Activated CD4-positive, CD25-positive, alpha-beta regulatory T cell treated with anti-CD3 and anti-CD28 coated beads, Interleukin-2, amount 50 U/mL, for 24 hours (primary cell): ENCODE data around the gene SNRK.
A peak's percentile ranks its signal among the peaks of the same experiment; 100 is the strongest.

Experiments
- ATAC-seq, 2 donors: fragments of 150-1000 bp; cut with Tn5 transposase; one replicate each; pipeline ENCODE4 v1.10.0; 2021; ENCODE audit warnings: mild to moderate bottlenecking in 1 of 2, moderate library complexity in 1 of 2

Gene SNRK, protein sequence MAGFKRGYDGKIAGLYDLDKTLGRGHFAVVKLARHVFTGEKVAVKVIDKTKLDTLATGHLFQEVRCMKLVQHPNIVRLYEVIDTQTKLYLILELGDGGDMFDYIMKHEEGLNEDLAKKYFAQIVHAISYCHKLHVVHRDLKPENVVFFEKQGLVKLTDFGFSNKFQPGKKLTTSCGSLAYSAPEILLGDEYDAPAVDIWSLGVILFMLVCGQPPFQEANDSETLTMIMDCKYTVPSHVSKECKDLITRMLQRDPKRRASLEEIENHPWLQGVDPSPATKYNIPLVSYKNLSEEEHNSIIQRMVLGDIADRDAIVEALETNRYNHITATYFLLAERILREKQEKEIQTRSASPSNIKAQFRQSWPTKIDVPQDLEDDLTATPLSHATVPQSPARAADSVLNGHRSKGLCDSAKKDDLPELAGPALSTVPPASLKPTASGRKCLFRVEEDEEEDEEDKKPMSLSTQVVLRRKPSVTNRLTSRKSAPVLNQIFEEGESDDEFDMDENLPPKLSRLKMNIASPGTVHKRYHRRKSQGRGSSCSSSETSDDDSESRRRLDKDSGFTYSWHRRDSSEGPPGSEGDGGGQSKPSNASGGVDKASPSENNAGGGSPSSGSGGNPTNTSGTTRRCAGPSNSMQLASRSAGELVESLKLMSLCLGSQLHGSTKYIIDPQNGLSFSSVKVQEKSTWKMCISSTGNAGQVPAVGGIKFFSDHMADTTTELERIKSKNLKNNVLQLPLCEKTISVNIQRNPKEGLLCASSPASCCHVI

GRCh38 chr3:43286115-43286840, at the start of gene SNRK:
TSS of gene SNRK (plus strand) at chr3:43286540. CDS start at chr3:43303204, 16,664 bp downstream.
- peak; percentile 85 for ATAC-seq

- no peak for ATAC-seq
Measured at GRCh38 chr3:43238801-43239200, 47.5 kb upstream of the SNRK start.

DNA sequence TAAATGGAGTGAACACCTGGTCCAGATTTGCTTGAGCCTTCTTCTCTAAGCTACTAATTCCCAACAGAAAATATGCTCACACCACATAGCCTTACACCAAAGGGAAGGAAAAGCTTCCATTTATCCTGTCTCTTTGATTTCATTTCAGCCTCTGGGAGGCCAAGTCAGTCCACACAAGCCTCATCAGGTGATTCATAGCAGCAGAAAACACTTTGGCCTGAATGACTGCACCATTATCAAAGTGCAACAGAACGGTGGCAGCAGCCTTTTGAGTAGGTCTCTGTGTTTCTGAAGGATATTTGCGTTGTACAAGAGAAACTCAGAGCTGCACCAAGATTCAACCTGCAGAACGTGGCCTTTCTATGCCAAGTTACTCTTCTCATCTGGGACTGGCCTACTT, 46.6 kb upstream of the SNRK start:
- ATAC-seq, result no peak

DNA sequence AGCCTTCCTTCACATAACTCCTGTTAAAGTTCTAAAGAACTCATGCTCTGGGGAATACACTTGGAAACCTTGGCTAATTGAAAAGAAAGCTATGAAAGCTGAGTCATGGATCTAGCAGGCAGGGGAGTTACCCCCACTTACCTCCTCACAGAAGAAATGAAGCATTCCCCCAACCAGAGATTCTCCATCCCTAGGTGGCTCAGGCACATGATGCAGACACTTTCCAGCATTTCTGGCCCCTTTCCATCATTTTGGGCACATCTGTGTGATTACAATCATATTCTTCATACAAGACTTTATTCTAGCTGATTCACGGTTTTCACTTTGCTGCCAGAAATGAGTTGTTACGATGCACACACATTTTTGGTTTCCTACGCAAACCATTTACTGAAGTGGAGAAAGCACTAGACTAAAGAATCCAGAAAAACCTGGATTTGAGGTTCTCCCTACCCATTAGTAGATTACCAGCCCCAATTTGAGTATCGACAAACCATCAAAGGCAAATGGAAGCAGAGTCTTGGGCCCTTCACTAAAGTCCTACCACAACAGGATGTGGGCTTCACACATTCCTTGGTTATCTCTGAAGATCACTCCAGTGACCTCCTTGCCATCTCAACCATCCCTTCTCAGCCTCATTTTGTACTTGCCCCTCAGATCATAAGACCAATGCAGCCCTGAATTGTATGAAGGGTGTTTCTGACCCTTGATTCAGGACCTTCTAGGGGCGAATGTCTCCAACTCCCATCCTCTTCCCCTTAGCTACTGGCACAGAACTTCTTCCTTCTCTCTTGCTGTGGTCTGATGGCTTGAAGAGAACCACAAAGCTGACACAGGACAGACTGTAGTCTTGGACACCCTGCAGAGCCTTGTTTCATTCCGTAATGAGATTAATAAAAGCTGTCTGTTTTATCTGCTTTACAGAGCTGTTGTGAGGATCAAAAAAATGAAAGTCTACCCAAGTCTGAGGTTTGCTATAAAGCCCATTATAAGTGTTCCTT, 42.5 kb upstream of the SNRK start:
- ATAC-seq, result no peak

DNA sequence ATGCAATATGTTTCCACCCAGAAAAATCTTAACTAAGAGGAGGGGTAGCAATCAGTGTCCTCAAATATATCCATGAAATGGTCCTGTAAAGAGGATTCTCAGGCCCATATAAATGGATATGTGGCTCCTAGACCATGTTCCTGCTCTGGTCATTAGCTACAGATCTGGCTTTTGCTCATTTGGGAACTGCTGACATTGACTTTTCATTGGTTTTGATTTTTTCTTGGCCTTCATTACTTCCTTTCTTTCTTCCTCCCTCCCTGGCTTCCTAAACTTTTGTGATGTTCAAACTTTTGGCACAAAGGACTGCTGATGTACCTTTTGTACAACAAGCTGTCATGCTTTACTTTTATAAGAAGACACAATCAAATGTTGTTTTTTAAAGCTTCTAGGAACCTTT, 41.6 kb upstream of the SNRK start:
- no peak for ATAC-seq

DNA sequence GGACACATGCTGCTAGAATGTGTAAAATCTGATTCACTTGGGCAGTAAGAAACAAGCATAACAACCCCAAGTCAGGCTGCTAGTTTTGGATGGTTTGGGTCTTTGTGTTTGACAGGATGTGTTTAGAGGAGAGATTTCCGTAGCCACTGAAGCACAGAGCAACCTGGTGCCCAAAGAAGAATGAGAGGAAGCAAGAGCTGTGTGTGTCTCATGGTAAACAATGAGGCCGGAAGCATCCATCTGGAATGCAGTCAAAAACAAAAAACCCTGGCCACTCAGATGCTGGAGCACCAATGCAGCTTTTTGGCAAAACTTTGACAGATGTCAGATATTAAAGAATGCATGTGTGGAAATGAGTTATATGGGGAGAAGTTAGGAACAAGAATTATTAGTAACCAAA, 39.4 kb upstream of the SNRK start:
- ATAC-seq, result no peak

- no peak for ATAC-seq
Measured at GRCh38 chr3:43247561-43248184, 38.7 kb upstream of the SNRK start.

GRCh38 chr3:43248185-43248583, 38.2 kb upstream of the SNRK start:
- ATAC-seq, result no peak

DNA sequence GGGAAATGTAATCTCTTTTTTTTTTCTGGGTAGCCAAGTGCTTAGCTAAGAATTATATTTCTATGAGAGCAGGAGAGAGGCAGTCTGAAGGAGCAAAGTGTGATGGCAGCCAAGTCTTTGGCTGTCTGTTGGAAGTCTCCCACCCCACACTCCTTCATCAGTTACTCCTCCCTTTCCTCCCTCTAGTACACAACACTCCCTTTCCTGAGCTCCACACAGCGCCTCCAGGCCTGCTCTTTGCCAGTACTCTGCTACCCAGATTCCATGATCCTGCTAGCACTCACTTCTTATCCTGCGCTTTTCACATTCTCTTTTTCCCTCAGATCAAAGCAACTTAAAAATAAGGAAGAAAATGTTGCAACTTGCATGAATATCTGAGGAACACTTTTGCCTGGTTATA, 37.4 kb upstream of the SNRK start:
- ATAC-seq, result no peak

DNA sequence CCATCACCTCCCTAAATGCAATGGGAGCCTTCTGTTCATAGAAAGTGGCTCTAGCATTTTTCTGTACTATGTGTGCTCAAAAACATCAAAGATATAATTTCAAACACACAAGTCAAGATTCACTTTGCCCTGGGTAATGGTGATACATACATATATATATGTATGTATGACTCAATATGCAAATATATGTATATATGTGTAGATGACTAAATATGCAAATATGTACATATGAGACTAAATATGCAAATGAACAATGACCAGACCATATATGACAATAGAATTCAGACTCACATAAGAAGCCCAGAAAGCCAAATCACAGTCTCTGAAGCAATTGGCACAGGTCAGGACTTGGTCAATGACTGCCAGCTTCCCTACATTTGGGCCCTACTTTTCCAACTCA, 36.9 kb upstream of the SNRK start:
- ATAC-seq, result peak in 1 of 2 donors; percentile 66

DNA sequence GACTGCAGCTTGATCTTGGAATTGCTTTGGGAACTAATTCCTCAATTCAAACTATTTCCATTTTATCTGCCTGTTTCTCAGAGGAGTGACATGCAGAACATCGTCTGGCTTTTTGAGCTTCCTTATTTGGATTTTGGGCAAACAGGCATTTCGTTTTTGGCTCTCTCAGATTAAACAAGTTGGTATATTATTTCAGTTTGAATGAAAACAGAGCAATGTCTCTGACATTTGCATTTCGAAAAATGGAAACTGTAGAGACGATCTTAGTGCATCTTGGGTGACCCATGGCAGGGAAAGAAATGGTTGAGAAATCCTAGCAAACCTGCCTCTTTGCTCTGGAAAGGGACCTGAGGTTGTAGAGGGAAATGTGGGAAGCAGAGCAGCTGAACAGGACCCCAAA, 33.0 kb upstream of the SNRK start:
- ATAC-seq, result no peak

DNA sequence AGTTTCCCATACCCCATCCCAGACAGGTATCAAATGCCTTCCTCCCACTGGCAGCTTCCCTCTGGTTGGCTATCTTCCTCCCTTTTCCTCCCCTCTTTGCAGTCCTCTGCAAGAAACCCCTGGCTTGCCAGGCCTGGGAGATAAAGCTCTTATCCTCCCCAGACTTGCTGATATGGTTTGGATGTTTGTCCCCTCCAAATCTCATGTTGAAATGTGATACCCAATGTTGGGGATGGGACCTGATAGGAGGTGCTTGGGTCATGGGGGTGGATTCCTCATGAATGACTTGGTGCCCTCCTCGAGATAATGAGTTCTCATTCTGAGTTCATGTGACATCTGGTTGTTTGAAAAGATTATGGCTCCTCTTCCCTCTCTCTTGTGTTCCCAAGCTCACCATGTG, 32.2 kb upstream of the SNRK start:
- ATAC-seq, result no peak

- no peak for ATAC-seq
Measured at GRCh38 chr3:43255662-43256061, 30.7 kb upstream of the SNRK start.

GRCh38 chr3:43256714-43257461, 29.5 kb upstream of the SNRK start:
- ATAC-seq, result no peak

DNA sequence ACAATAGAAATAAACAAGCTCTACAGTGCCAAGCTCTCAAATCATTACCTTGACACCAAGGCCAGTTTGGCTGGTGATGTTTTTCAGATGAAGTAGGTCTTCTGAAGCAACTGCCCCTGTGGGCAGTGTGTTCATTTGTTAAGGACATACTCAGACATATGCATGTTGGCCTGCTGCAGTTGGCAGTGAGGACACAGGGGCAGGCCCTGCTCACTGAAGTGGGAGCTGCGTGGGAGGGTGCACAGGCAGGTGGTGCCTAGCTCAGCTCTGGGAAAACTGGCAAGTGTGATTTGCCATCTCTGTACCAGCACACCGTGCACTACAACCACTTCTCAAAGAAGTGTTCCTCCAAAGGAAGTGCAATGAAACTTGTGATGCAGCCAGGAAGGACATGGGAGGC, 28.5 kb upstream of the SNRK start:
- ATAC-seq, result no peak

GRCh38 chr3:43259626-43260025, 26.7 kb upstream of the SNRK start:
- ATAC-seq, result no peak

DNA sequence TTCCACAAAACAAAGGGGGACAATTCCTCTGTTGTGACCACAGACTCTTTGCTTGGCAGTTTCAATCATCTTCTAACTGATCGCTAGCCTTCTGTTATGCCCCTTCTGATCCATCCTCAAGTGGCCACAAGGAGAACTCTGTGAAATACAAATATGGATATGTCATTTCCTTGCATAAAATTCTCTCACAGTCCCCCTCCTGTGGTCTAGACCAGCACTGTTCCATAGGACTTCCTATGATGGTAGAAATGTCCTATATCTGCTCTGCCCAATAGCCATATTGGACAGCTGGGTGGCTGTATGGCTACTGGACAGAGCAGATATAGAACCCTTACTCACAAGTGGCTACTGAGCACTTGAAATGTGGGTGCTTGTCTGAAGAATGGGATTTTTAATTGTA, 25.9 kb upstream of the SNRK start:
- no peak for ATAC-seq

DNA sequence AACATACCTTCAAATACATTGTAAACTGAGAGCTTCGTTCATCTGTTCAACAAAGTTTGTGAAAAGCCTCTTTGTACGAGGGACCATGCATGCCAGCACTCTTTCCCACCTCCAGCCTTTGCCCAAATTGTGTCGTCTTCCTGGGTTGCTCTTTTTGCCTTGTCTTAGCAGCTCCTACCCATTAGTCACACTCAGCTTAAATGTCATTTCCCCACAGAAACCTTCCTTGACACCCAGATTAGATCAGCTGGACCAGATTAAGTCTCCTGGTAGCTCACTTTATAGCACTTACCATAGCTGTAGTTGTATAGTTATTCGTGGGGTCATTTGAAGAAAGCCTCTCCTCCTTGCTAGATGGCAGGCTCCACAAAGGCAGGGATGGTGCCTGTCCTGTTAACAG, 24.1 kb upstream of the SNRK start:
- ATAC-seq, result no peak

DNA sequence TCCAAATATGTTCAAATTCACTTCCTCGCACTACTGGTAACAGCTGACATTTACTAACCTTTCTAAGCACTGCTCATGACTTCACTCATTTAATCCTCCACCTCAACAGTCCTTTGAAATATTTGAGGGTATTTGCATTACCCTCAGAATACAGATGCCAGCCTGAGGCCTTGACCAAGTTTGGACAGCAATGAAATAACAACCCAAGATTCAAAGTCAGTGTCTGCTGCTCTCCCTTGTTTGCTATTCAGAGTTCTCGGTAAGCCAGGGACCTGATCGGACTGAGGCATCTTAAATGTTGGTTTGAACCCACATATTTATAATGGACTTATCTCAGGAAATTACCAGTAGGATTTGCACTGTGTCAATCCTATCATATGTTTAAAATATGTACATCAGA, 19.9 kb upstream of the SNRK start:
- no peak for ATAC-seq

GRCh38 chr3:43266995-43267394, 19.3 kb upstream of the SNRK start:
- no peak for ATAC-seq

GRCh38 chr3:43268636-43269035, 17.7 kb upstream of the SNRK start:
- ATAC-seq, result peak in 1 of 2 donors; percentile 48
